Tibial artery (tissue), 4 donors: Measurements from ENCODE around the gene RAPGEFL1.
"Not testable (repeated sequence)": the region's sequence is repeated elsewhere in the genome, so short reads cannot be mapped to it uniquely, and the experiment has no call there.

Experiments
- DNase-seq, 2 donors: peaks; one replicate each; pipeline ENCODE4 v3.0.0-alpha.2; 2019
- H3K27ac ChIP-seq, 2 donors: fragments of 200-600 bp; sonication (generic) in 1 of 2; 1 replicate in 1 of 2; 2 replicates in 1 of 2; pipeline ENCODE4 v1.5.1; 2018 to 2019; ENCODE audit warnings: mild to moderate bottlenecking in 1 of 2
- H3K27me3 ChIP-seq, 2 donors: fragments of 200-600 bp; sonication (generic) in 1 of 2; one replicate each; pipeline versions ENCODE4 v1.5.1 to v1.6.0; 2016 to 2019
- H3K36me3 ChIP-seq, 3 donors: fragments of 200-600 bp; sonication (generic) in 2 of 3; one replicate each; pipeline ENCODE4 v1.5.1; 2016 to 2019; ENCODE audit warnings: mild to moderate bottlenecking in 2 of 3
- H3K4me1 ChIP-seq, 4 donors: fragments of 200-600 bp; sonication (generic) in 2 of 4; 1 replicate in 3 of 4; 2 replicates in 1 of 4; pipeline ENCODE4 v1.5.1; 2016 to 2019
- H3K4me3 ChIP-seq, 2 donors: fragments of 200-600 bp; sonication (generic) in 1 of 2; 1 replicate in 1 of 2; 2 replicates in 1 of 2; pipeline ENCODE4 v1.5.1; 2018 to 2019; ENCODE audit warnings: mild to moderate bottlenecking in 2 of 2
- H3K9me3 ChIP-seq, 3 donors: fragments of 200-600 bp; sonication (generic) in 1 of 3; one replicate each; pipeline ENCODE4 v1.5.1; 2016 to 2019
- intact Hi-C: fragments of 100-400 bp; cut with DNase I; formaldehyde crosslinking; loops from one replicate; pipeline ENCODE4 v1.15.0; 2023; ENCODE audit warnings: low total_unique reads
- TF ChIP-seq, protein P1 (sequence below), 2 experiments: fragments of 200-600 bp in 1 of 2; fragments of 450-650 bp in 1 of 2; IDR thresholded peaks; one replicate each; pipeline ENCODE4 v1.5.1; 2017 to 2019; ENCODE audit warnings: antibody characterized with exemption in 2 of 2, mild to moderate bottlenecking in 1 of 2, moderate library complexity in 1 of 2

The RAPGEFL1 gene

DNA sequence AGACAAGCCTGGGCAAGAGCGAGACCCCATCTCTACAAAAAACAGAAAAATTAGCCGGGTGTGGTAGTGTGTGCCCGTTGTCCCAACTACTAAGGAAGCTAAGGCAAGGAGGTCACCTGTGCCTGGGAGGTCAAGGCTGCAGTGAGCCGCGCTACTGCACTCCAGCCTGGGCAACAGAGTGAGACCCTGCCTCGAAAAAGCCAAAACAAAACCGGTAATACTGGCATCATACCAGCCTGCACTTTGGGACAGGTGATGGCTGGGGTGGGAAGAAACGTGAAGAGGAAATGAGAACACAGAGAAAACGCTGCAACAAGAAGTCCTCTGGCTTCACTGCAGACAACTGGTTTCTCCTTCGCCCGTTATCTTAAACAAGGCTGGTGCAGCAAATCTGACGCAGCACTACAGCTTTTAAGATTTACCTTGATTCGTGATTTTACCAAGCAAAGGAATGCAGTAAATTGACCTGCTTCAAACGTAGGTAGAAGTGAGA lies 37.7 kb upstream of the RAPGEFL1 start:
- Histone ChIP-seq H3K4me3 (peak overlapping the region; percentile 67 to 90), H3K9me3 (no peaks in the 10 kb centered on the region), H3K36me3 (peaks cover 35 to 53% (median 43%) of the 10 kb centered on the region in 3 donors), H3K4me1 (peaks cover 0 to 31% (median 24%) of the 10 kb centered on the region in 4 donors), H3K27ac (peak overlapping the region; percentile 84 to 90), H3K27me3 (no peaks in the 10 kb centered on the region)
- TF ChIP-seq, protein P1, sequence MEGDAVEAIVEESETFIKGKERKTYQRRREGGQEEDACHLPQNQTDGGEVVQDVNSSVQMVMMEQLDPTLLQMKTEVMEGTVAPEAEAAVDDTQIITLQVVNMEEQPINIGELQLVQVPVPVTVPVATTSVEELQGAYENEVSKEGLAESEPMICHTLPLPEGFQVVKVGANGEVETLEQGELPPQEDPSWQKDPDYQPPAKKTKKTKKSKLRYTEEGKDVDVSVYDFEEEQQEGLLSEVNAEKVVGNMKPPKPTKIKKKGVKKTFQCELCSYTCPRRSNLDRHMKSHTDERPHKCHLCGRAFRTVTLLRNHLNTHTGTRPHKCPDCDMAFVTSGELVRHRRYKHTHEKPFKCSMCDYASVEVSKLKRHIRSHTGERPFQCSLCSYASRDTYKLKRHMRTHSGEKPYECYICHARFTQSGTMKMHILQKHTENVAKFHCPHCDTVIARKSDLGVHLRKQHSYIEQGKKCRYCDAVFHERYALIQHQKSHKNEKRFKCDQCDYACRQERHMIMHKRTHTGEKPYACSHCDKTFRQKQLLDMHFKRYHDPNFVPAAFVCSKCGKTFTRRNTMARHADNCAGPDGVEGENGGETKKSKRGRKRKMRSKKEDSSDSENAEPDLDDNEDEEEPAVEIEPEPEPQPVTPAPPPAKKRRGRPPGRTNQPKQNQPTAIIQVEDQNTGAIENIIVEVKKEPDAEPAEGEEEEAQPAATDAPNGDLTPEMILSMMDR (IDR thresholded peaks at IDR 0.05) = no peak
- no peak for DNase-seq
- intact Hi-C loops = no loop called here

DNA sequence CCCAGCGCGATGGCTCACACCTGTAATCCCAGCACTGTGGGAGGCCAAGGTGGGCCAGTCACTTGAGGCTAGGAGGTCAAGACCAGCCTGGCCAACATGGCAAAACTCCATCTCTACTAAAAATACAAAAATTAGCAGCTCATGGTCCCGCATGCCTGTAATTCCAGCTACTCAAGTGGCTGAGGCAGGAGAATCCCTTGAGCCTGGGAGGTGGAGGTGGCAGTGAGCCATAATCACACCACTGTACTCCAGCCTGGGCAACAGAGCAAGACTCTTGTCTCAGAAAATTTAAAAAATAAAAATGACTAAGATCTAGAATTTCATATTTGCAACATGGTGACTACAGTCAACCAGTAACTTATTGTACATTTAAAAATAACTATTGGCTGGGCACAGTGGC lies 34.1 kb upstream of the RAPGEFL1 start:
- H3K27ac ChIP-seq, H3K9me3 ChIP-seq, H3K27me3 ChIP-seq, intact Hi-C loops, H3K4me3 ChIP-seq, DNase-seq: not testable (repeated sequence)
- Histone ChIP-seq H3K36me3 (peaks cover 10 to 65% (median 14%) of the 10 kb centered on the region in 3 donors), H3K4me1 (peaks cover 0 to 48% (median 30%) of the 10 kb centered on the region in 4 donors)

DNA sequence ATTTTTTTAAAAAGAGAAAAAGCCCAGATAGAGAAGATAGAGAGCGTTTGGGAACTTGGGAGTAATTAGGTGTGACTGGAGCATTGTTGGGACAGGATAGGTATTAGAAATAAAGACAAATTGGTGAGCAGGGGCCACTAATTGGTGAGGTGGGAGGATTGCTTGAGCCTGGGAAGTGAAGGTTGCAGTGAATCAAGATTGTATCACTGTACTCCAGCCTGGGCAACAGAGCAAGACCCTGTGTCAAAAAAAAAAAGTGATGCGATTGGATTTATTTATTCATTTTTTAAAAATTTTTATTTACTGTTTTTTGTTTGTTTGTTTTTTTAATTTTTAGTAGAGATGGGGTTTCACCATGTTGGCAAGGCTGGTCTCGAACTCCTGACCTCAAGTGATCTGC lies 31.8 kb upstream of the RAPGEFL1 start:
- TF ChIP-seq, protein P1 (IDR thresholded peaks at IDR 0.05) = no peak
- Histone ChIP-seq H3K4me3 (no peak overlapping the region), H3K9me3 (no peaks in the 10 kb centered on the region), H3K36me3 (peaks cover 19 to 87% (median 31%) of the 10 kb centered on the region in 3 donors), H3K4me1 (peaks cover 0 to 48% (median 22%) of the 10 kb centered on the region in 4 donors), H3K27me3 (no peaks in the 10 kb centered on the region), H3K27ac (no peak overlapping the region)
- DNase-seq = no peak
- intact Hi-C loops = no loop called here

DNA sequence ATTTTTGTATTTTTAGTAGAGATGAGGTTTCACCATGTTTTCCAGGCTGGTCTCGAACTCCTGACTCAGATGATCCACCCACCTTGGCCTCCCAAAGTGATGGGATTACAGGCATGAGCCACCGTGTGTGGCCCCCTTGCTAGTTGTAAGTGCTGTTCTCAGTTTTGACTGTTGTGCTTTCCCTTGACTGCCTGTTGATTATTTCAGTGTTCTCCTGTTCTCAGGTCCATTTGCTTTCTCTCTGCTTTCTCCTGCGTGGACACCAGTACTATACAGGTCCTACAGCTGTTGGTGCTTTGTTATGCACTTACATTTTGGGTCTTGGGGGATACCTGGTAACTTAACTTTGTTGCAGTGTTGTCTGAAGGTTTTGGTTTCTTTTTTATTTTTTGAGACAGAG lies 28.7 kb upstream of the RAPGEFL1 start:
- peaks cover 25 to 97% (median 44%) of the 10 kb centered on the region in 3 donors for H3K36me3 ChIP-seq
- TF ChIP-seq, protein P1 (IDR thresholded peaks at IDR 0.05) = no peak
- peak overlapping the region in 1 of 2 donors; percentile 11 for H3K27ac ChIP-seq
- intact Hi-C loops = no loop called here
- peaks cover 0 to 35% (median 6%) of the 10 kb centered on the region in 4 donors for H3K4me1 ChIP-seq
- no peak overlapping the region for H3K4me3 ChIP-seq
- no peaks in the 10 kb centered on the region for H3K27me3 ChIP-seq
- DNase-seq = no peak
- no peaks in the 10 kb centered on the region for H3K9me3 ChIP-seq

DNA sequence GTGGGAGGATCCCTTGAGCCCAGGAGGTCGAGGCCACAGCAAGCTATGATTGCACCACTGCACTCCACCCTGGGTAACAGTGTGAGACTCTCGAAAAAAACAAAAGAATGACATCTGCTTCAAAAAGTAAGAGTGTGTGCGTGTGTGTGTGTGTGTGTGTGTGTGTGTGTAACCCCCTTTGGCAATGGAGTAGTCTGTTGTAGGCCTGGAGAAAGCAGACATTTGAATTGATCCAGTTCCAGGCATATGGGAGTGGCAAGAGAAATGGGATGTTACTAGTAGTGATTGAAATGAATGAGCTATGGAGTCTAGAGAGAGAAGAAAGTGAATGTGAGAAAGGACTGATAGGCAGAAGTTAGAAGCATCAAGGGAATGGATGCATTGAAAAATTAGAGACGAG lies 27.0 kb upstream of the RAPGEFL1 start:
- H3K27me3 ChIP-seq = no peaks in the 10 kb centered on the region
- TF ChIP-seq, protein P1 (IDR thresholded peaks at IDR 0.05) = no peak
- peaks cover 0 to 38% (median 6%) of the 10 kb centered on the region in 4 donors for H3K4me1 ChIP-seq
- no peaks in the 10 kb centered on the region for H3K9me3 ChIP-seq
- H3K36me3 ChIP-seq = peaks cover 28 to 95% (median 50%) of the 10 kb centered on the region in 3 donors
- H3K4me3 ChIP-seq = no peak overlapping the region
- intact Hi-C loops = loop anchor here (5.0 kb wide), 1 partner anchor 1852 kb away; no protein-coding TSS in a partner anchor
- H3K27ac ChIP-seq = no peak overlapping the region
- DNase-seq = no peak

DNA sequence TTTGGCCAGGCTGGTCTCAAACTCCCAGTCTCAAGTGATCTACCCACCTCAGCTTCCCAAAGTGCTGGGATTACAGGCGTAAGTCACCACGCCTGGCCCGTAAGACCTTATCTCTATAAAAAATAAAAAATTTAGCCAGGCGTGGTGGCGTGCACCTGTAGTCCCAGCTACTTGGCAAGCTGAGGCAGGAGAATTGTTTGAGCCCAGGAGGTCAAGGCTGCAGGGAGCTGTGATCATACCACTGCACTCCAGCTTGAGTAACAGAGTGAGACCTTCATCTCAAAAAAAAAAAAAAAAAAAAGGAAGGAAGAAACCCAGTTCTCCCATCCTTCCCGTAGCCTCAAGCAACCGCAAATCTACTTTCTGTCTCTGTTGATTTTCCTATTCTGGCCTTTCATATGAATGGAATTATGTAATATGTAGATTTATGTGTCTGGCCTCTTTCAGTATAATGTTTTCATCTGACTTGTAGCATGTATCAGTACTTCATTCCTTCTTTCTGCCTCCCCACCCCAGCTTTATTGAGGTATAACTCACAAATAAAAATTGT lies 25.8 kb upstream of the RAPGEFL1 start:
- no peaks in the 10 kb centered on the region for H3K27me3 ChIP-seq
- H3K36me3 ChIP-seq = peaks cover 28 to 85% (median 58%) of the 10 kb centered on the region in 3 donors
- intact Hi-C loops = loop anchor here (5.0 kb wide), 1 partner anchor 1851 kb away; no protein-coding TSS in a partner anchor
- DNase-seq = no peak
- H3K27ac ChIP-seq = no peak overlapping the region
- TF ChIP-seq, protein P1 (IDR thresholded peaks at IDR 0.05) = no peak
- H3K4me3 ChIP-seq = no peak overlapping the region
- H3K9me3 ChIP-seq = no peaks in the 10 kb centered on the region
- H3K4me1 ChIP-seq = peaks cover 0 to 43% (median 9%) of the 10 kb centered on the region in 4 donors
